ENCODE measurements around the gene TRAPPC10.
"Not testable (repeated sequence)": the region's sequence is repeated elsewhere in the genome, so short reads cannot be mapped to it uniquely, and the experiment has no call there.

TRAPPC10 gene

DNA sequence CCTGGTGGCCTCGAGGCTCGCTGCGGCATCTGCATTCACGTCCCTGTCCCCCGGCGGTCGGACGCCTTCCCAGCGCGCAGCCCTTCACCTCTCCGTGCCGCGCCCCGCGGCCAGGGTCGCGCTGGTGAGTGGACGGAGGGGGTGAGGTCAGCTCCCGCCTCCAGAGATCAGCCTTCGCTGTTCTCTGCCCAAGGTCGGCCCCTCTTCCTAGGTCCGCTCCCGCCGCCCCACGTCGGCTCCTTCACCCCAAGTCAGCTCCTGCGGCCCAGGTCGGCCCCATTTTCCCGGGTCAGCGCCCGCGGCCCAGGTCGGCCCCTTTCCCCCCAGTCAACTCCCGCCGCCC, 121.6 kb downstream of the TRAPPC10 start:
- not testable (repeated sequence) for H3K27ac Mint-ChIP-seq; H3K36me3 Mint-ChIP-seq (ENCODE audit: low read depth); H3K9me3 Mint-ChIP-seq

DNA sequence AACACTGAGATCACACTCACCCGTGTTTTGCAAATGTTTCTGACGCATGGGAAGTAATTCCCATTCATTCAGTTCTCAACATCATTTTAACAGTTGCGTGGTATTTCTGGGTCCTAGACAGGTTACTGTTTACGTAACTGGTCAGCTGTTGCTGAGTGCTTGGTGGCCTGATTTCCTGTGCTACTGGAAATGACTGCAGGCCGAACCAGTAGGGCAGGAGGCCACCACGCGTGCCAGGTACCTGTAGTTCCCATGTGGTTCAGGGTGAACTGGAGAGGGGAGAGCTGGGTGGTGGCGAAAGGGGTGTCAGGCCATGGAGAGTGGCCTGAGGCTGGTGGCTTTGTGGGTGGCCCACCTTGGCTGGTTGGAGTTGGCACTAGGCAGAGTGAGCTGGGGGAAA, 122.6 kb downstream of the TRAPPC10 start:
- not testable (repeated sequence) for H3K9me3 Mint-ChIP-seq; H3K36me3 Mint-ChIP-seq (ENCODE audit: low read depth); H3K4me1 Mint-ChIP-seq; H3K27me3 Mint-ChIP-seq (ENCODE audit: low read depth, poor library complexity); DNase-seq; H3K4me3 Mint-ChIP-seq; H3K27ac Mint-ChIP-seq

More for the DNA sequence above, 121.6 kb downstream of the TRAPPC10 start:
- DNase-seq; H3K27me3 Mint-ChIP-seq (ENCODE audit: low read depth, poor library complexity); H3K4me3 Mint-ChIP-seq; H3K4me1 Mint-ChIP-seq: not testable (repeated sequence)

DNA sequence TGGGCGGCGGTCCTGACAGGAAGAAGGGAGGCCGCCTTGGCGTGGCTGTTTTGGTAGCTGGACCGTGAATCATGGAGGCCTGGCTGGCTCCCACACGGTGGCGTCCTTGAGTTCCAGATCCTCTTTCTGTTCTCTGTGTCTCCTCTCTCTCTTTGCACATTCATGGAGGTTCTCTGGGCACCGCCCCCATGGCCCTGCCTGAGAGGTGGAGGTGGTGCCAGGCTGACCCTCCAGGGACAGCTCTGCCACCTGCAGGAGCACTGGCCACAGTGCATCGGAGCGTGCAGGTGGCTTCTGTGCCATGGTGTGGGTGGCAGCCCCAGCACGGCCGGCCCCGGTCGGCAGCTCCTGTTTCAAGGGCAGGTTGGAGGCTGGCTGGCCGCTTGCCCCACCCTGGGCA, 125.9 kb downstream of the TRAPPC10 start:
- H3K4me1 Mint-ChIP-seq; H3K4me3 Mint-ChIP-seq; H3K36me3 Mint-ChIP-seq (ENCODE audit: low read depth); H3K9me3 Mint-ChIP-seq; DNase-seq; H3K27ac Mint-ChIP-seq; H3K27me3 Mint-ChIP-seq (ENCODE audit: low read depth, poor library complexity): not testable (repeated sequence)

DNA sequence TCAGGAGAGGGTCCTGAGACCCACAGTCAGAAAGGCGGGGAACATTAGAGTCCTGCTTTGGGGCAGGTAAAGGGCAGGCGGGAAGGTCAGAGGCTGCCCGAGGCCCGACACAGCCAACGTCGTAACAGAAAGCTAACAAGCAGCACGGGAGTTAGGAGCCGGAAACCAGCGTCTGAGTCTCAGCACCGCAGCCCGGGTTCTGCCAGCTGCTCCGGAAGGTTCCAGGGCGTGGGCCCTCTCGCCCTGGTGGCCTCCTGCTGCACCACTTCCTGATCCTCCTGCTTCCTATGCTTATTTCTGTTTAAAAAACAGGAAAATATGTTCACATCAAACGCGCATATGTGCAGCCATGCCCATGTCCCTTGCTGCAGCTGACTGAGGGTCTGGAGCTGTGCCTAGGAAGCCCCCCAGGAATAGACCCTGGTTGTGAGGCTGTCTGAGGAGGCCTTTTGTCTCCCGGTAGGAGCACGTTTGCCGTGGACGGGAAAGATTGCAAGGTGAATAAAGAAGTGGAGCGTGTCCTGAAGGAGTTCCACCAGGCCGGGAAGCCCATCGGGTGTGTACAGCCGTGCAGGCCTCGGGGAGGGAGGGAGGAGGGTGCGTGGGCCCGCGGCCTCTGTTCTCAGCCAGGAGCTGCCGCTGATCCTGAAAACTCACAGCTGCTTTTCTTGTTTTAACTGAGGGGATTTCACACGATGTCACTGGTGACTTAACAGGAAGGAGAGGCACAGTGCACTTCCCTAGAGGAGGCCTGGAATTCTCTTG, 127.9 kb downstream of the TRAPPC10 start:
- H3K27me3 Mint-ChIP-seq (ENCODE audit: low read depth, poor library complexity); H3K4me1 Mint-ChIP-seq; DNase-seq; H3K36me3 Mint-ChIP-seq (ENCODE audit: low read depth); H3K27ac Mint-ChIP-seq; H3K4me3 Mint-ChIP-seq; H3K9me3 Mint-ChIP-seq: not testable (repeated sequence)

DNA sequence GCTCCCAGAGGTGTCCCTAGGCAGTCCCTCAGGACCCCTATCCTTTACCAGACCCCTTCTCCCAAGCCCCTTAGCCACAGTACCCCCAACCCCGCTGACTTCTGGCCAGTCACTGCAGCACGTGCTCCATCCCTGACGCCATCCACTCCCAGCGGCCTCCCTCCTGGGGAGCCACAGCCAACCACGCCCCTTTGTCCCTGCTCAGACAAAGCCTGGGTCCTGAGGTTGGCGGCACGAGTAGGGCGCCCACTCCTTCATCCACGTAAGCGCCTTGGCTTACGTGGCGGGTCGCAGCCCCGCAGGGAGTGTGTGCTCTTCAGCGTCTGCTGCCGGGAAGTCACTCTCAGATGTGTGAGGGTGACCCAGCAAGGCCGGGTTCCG, 128.4 kb downstream of the TRAPPC10 start:
- not testable (repeated sequence) for H3K4me3 Mint-ChIP-seq; DNase-seq; H3K27ac Mint-ChIP-seq; H3K4me1 Mint-ChIP-seq; H3K36me3 Mint-ChIP-seq (ENCODE audit: low read depth); H3K9me3 Mint-ChIP-seq; H3K27me3 Mint-ChIP-seq (ENCODE audit: low read depth, poor library complexity)

DNA sequence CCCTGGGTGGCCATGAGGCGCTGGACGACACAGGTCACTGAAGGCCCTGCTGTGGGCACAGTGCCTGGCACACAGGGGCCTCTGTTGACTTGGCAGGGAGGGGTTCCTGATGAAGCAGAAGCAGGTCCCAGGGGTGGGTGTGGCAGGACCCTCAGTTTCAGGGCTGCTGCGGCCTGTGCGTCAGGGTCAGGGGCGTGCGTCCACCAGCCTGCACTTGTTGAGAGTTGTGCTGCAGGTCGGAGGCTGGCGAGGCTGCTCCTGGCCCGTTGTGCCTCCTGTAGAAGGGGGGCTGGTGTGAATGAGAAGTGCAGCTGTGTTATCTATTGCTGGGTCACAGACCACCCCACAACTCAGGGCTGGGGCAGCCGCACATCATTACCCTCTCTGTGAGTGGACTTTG, 130.4 kb downstream of the TRAPPC10 start:
- H3K27ac Mint-ChIP-seq; H3K4me3 Mint-ChIP-seq; H3K4me1 Mint-ChIP-seq; H3K27me3 Mint-ChIP-seq (ENCODE audit: low read depth, poor library complexity); H3K36me3 Mint-ChIP-seq (ENCODE audit: low read depth); H3K9me3 Mint-ChIP-seq; DNase-seq: not testable (repeated sequence)

DNA sequence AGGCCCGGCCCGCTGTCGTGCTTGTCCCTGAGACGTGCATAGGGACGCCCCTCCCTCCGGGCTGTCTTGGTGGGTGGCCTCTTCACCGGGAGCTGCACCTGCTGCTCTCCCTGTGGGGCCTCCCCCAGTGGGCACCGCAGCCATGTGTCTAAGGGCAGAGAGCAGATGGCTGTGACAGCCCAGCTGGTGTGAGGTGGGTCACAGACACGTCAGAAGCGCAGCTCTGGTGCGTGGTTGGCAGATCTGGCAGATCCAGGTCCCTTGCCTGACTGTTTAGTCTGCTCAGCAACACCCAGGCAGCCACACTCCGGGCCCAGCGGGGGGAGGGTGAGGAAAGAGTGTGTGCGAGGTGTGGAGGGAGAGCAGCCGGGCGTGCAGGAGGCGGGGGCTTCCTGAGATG, 131.3 kb downstream of the TRAPPC10 start:
- H3K4me1 Mint-ChIP-seq; DNase-seq; H3K27ac Mint-ChIP-seq; H3K4me3 Mint-ChIP-seq; H3K9me3 Mint-ChIP-seq; H3K27me3 Mint-ChIP-seq (ENCODE audit: low read depth, poor library complexity); H3K36me3 Mint-ChIP-seq (ENCODE audit: low read depth): not testable (repeated sequence)

DNA sequence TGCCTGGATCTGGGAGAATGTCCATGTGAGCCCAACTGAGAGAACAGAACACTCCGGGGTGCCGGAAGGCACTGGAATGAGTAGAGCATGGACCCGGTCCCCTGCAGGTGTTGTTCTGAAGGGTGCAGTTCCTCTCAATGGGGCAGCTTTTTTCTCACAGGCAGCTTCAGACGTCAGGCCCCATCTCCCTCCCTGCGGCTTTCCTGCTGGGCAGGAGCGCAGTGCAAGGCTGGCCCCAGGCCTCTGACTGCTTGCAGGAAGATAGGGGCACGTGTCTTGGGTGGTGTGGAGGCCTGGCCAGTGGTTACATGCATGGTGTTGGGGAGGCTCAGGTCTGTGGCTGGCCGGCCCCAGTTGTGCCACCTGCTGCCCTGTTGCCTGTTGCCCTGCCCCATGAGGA, 131.9 kb downstream of the TRAPPC10 start:
- H3K4me3 Mint-ChIP-seq; H3K27me3 Mint-ChIP-seq (ENCODE audit: low read depth, poor library complexity); H3K27ac Mint-ChIP-seq; H3K9me3 Mint-ChIP-seq; DNase-seq; H3K36me3 Mint-ChIP-seq (ENCODE audit: low read depth); H3K4me1 Mint-ChIP-seq: not testable (repeated sequence)

DNA sequence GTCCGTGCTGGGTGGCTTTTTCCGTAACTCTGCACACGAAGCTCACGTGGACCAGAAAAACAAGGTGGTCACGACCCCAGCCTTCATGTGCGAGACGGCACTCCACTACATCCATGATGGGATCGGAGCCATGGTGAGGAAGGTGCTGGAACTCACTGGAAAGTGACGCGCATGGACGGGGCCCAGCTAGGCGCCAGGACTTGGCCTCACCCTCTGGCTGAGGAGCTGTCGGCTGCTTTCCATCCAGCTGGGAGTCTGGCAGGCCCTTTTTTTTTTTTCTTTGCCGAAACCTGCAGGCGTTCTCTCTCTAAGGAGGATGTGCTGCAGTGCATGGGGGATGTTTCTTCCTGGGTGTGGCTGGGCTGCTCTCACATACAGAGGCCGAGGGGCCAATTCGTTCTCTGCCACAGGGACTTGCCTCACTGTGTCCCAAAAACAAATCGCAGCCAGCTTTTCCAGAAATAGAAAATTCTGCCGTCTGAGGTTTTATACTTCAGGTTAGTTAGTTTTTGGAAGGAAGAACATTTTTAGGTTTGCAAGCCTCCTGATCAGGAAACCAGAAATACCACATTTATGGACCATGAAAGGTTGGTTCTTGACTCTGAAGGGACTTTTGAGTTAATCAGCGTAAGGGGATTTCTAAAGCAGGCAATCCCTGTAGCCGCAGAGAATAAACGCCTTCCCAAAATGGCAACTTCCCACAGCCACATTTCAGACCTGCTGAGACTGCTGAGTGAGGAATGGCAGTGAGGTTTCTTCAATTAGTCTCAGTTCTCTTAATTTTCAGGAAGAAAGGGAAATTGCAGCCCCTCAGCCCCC, 132.9 kb downstream of the TRAPPC10 start:
- H3K4me3 Mint-ChIP-seq; H3K27ac Mint-ChIP-seq; H3K27me3 Mint-ChIP-seq (ENCODE audit: low read depth, poor library complexity); H3K4me1 Mint-ChIP-seq; H3K9me3 Mint-ChIP-seq; H3K36me3 Mint-ChIP-seq (ENCODE audit: low read depth); DNase-seq: not testable (repeated sequence)

DNA sequence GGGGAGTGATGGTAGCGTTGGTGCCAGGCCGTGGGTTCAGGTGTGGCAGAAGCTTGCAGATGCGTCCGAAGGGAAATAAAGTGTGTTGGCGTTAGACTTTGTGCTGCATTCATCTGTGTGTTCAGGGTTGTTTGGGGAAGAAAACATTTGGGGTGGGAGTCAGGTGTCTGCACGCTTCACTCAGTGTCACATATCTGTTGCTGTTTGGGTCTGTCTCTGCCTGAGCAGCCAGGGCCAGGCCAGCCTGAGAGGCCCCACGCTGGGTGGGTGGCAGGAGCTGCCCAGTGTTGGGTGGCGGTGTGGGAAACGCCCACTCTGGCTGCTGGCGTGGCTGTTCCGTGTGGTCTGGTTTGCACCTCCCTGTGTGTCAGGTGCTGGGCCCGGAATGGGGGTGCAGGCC, 133.5 kb downstream of the TRAPPC10 start:
- not testable (repeated sequence) for H3K36me3 Mint-ChIP-seq (ENCODE audit: low read depth); H3K9me3 Mint-ChIP-seq; H3K27ac Mint-ChIP-seq; DNase-seq; H3K4me1 Mint-ChIP-seq; H3K27me3 Mint-ChIP-seq (ENCODE audit: low read depth, poor library complexity); H3K4me3 Mint-ChIP-seq

DNA sequence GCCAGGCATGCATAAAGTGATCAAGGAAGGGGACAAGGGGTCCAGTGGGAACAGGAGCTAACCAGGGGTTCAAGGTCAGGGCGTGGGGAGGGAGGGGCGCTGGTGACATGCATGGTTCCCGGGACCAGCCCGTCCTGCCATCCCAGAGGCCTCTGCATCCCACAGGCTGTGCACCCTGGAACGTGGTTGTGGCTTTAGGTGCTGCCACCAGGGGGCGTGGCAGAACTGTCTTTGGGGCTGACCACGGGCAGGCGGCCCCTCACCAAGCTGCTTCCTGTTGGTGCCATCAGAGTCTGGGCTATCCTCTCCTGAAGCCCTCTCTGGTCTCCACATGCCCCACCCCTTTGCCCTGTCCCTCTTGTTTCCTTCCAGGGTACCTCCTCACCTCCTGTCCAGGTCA, 135.0 kb downstream of the TRAPPC10 start:
- not testable (repeated sequence) for H3K4me1 Mint-ChIP-seq; H3K27ac Mint-ChIP-seq; H3K9me3 Mint-ChIP-seq; H3K4me3 Mint-ChIP-seq; H3K27me3 Mint-ChIP-seq (ENCODE audit: low read depth, poor library complexity); H3K36me3 Mint-ChIP-seq (ENCODE audit: low read depth); DNase-seq

DNA sequence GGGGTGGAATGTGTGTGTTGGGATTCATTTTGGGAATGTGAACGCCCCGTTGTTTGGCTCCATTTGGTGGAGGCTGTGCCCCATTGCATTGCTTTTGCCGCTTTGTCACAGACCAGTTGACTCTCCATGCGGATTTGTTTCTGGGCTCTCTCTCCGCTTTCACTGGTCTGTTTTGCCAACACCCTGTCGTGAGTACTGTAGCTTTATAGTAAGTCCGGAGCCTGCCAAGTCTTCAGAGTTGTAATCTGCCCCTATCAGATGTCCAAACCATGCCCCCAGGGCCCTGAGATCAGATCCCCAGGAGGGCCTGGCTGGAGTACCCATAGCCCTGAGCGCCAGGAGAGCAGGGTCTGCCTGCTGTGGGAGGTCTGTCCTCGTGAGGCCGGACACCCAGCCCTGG, 138.1 kb downstream of the TRAPPC10 start:
- not testable (repeated sequence) for H3K27ac Mint-ChIP-seq; H3K4me3 Mint-ChIP-seq; H3K36me3 Mint-ChIP-seq (ENCODE audit: low read depth)

DNA sequence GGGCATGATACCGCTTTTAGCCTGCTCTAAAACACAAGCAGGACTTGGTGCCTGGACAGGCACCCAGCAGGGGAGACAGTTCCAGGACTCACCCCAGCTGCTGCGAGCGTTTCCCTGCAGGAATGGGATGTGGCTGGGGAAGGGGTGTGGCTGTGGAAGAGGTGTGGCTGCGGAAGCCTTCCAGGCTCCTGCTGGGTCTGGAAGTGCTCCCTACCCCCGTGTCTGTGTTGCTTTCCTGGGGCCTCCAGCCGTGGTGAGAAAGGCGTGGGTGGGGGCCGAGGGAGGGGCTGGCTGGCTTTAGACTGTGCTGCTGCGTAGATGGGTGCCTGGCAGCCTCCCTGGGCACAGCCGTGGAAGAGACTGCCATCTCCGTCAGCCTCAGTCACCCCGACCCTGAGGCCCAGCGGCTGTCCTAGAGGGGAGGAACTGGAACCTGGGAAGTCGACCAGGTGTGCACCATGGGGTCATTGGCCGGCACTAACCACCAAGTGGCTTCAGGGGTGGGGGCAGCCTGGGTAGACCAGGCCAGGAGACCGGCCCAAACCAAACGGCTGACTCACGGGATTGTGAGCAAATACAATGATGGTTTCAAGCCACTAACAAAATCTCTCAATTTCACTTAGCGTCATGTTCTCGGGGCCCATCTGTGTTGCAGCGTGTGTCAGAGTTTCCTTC, 141.2 kb downstream of the TRAPPC10 start:
- not testable (repeated sequence) for H3K4me1 Mint-ChIP-seq; H3K27ac Mint-ChIP-seq; H3K36me3 Mint-ChIP-seq (ENCODE audit: low read depth); DNase-seq; H3K9me3 Mint-ChIP-seq; H3K27me3 Mint-ChIP-seq (ENCODE audit: low read depth, poor library complexity); H3K4me3 Mint-ChIP-seq

More for the DNA sequence above, 138.1 kb downstream of the TRAPPC10 start:
- not testable (repeated sequence) for H3K9me3 Mint-ChIP-seq; H3K4me1 Mint-ChIP-seq; H3K27me3 Mint-ChIP-seq (ENCODE audit: low read depth, poor library complexity); DNase-seq

DNA sequence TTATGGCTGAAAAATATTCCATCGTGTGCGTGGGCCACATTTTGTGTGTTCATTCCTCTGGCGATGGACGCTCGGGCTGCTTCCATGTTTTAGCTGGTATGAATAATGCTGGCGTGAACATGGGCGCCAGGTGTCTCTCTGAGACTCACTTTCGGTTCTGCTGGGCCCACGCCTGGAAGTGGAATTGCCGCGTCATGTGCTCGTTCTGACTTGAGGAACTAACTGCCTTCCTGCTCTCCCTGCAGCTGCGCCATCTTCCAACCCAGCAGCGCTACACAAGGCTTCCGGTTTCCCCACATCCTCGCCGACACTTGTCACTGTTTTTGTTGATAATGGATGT, 141.8 kb downstream of the TRAPPC10 start:
- H3K4me1 Mint-ChIP-seq; H3K27ac Mint-ChIP-seq; H3K36me3 Mint-ChIP-seq (ENCODE audit: low read depth); H3K9me3 Mint-ChIP-seq; DNase-seq; H3K27me3 Mint-ChIP-seq (ENCODE audit: low read depth, poor library complexity); H3K4me3 Mint-ChIP-seq: not testable (repeated sequence)

DNA sequence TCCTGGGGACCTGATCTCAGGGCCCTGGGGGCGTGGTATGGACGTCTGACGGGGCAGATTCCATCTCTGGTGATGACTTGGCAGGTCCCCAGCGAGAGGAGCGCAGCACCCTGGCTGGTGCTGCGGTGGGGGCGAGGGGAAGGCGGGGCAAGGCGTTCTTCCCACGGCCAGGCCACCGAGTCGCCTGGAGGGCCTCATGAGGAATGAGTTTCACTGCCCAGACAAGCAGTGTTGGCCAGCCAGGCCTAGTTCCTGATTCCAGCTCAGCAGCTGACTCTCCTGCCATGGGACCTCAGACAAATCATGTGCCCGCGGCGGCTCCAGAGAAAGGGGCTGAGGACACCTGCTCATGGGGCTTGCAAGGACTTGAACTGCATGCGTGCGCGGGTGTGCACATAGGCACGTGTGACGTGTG, 142.7 kb downstream of the TRAPPC10 start:
- not testable (repeated sequence) for H3K4me1 Mint-ChIP-seq; H3K36me3 Mint-ChIP-seq (ENCODE audit: low read depth); H3K4me3 Mint-ChIP-seq; H3K27me3 Mint-ChIP-seq (ENCODE audit: low read depth, poor library complexity); H3K27ac Mint-ChIP-seq; DNase-seq; H3K9me3 Mint-ChIP-seq
